Mesendoderm (in vitro differentiated cells): Measurements from ENCODE around the gene LAD1.

Experiments used
- DNase-seq: peaks from one replicate; pipeline ENCODE4 v3.0.0; 2013
- H2AK5ac ChIP-seq: 2 replicates; pipeline ENCODE4 v1.6.1; 2013; ENCODE audit warnings: low read length, inconsistent platforms
- H2BK120ac ChIP-seq: 2 replicates; pipeline ENCODE4 v1.6.1; 2013; ENCODE audit warnings: low read depth, mild to moderate bottlenecking, low read length, moderate library complexity, mixed read lengths
- H2BK15ac ChIP-seq: replicated peaks from 2 replicates; pipeline ENCODE4 v1.6.1; 2013; ENCODE audit warnings: low read depth, mild to moderate bottlenecking, moderate library complexity
- H2BK5ac ChIP-seq: 2 replicates; pipeline ENCODE4 v1.6.1; 2013; ENCODE audit warnings: low read length, inconsistent platforms
- H3K18ac ChIP-seq: 2 replicates; pipeline ENCODE4 v1.6.1; 2013; ENCODE audit warnings: mild to moderate bottlenecking, low read length, mixed read lengths
- H3K23ac ChIP-seq: one replicate; pipeline ENCODE4 v1.6.1; 2013; ENCODE audit warnings: low read length
- H3K27ac ChIP-seq: 2 replicates; pipeline ENCODE4 v1.5.1; 2013; ENCODE audit warnings: low read depth, mild to moderate bottlenecking, inconsistent platforms, low read length, moderate library complexity
- H3K27me3 ChIP-seq: 2 replicates; pipeline ENCODE4 v1.6.1; 2013; ENCODE audit warnings: low read length, control low read depth, mild to moderate bottlenecking, inconsistent platforms; ENCODE audit not compliant: insufficient read depth, poor library complexity
- H3K36me3 ChIP-seq: 2 replicates; pipeline ENCODE4 v1.6.1; 2013; ENCODE audit warnings: low read length, inconsistent platforms; ENCODE audit not compliant: control insufficient read depth, insufficient read depth
- H3K4ac ChIP-seq: one replicate; pipeline ENCODE4 v1.6.1; 2013; ENCODE audit warnings: low read depth, mild to moderate bottlenecking, low read length, moderate library complexity
- H3K4me1 ChIP-seq: 2 replicates; pipeline ENCODE4 v1.6.1; 2013; ENCODE audit warnings: low read depth, low read length, inconsistent platforms; ENCODE audit not compliant: control insufficient read depth
- H3K4me2 ChIP-seq: 2 replicates; pipeline ENCODE4 v1.6.1; 2013; ENCODE audit warnings: low read length
- H3K4me3 ChIP-seq: 2 replicates; pipeline ENCODE4 v1.5.1; 2013; ENCODE audit warnings: mild to moderate bottlenecking, low read length
- H3K56ac ChIP-seq: one replicate; pipeline ENCODE4 v1.6.1; 2013; ENCODE audit warnings: low read length
- H3K79me1 ChIP-seq: 2 replicates; pipeline ENCODE4 v1.6.1; 2013; ENCODE audit warnings: low read length, inconsistent platforms
- H3K79me2 ChIP-seq: 2 replicates; pipeline ENCODE4 v1.6.1; 2013; ENCODE audit warnings: mild to moderate bottlenecking, low read length; ENCODE audit not compliant: control insufficient read depth, insufficient read depth
- H3K9ac ChIP-seq: 2 replicates; pipeline ENCODE4 v1.6.1; 2013; ENCODE audit warnings: low read length, inconsistent platforms
- H4K5ac ChIP-seq: one replicate; pipeline ENCODE4 v1.6.1; 2013; ENCODE audit warnings: low read length
- H4K8ac ChIP-seq: one replicate; pipeline ENCODE4 v1.6.1; 2013; ENCODE audit warnings: low read depth, mild to moderate bottlenecking, control low read depth, low read length, moderate library complexity
- WGBS: extraction: QIAGEN DNeasy Blood & Tissue Kit; methylation state at CpG from one replicate; pipeline ENCODE4 v1.1.7; 2013; ENCODE audit warnings: low lambda C conversion rate, missing lambda C conversion rate; ENCODE audit not compliant: insufficient coverage; ENCODE audit errors: extremely low coverage; 5-methylcytosine and 5-hydroxymethylcytosine counted together

The LAD1 gene

DNA sequence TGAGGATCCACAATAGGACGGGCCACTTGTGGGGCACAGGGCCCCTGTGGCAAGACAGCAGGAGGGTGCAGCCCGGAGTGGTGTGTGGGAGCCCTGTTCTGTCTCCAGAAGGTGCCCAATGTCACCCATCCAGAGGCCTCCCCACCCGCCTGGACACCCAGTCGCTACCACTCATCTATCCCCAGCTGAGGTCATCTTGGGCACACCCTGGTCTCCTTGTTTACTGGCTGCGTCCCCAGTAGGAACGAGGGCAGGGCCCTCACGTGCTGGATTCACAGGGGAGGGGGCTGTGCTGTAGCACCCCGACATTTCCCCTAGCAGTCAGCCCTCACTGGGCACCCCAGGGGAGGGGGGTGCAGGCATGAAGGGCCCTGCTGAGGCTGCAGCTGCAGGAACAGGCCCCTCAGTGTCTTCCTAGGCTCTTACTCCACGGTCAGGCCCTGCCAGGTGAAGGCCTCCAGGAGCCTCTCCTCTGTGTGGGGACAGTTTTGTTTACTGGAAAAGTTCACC, 19.3 kb downstream of the LAD1 start:
- H3K4me2 ChIP-seq: no peak overlapping the region
- no peak overlapping the region for H3K18ac ChIP-seq
- H3K9ac ChIP-seq: no peak overlapping the region
- H3K27me3 ChIP-seq: no peaks in the 10 kb centered on the region
- H3K79me2 ChIP-seq: no peaks in the 10 kb centered on the region
- no peak overlapping the region for H2BK15ac ChIP-seq
- H2BK120ac ChIP-seq: no peak overlapping the region
- no peak overlapping the region for H4K8ac ChIP-seq
- H3K27ac ChIP-seq: no peak overlapping the region
- no CpG with 5 or more reads among the region's 9 CpGs for WGBS
- no peaks in the 10 kb centered on the region for H3K36me3 ChIP-seq
- no peaks in the 10 kb centered on the region for H3K79me1 ChIP-seq
- H3K4me1 ChIP-seq: peaks cover 14% of the 10 kb centered on the region
- no peak overlapping the region for H2BK5ac ChIP-seq
- H3K4me3 ChIP-seq: no peak overlapping the region
- no peak overlapping the region for H4K5ac ChIP-seq
- no peak overlapping the region for H3K4ac ChIP-seq
- no peak for DNase-seq
- no peak overlapping the region for H3K56ac ChIP-seq
- H3K23ac ChIP-seq: no peak overlapping the region
- H2AK5ac ChIP-seq: no peak overlapping the region

DNA sequence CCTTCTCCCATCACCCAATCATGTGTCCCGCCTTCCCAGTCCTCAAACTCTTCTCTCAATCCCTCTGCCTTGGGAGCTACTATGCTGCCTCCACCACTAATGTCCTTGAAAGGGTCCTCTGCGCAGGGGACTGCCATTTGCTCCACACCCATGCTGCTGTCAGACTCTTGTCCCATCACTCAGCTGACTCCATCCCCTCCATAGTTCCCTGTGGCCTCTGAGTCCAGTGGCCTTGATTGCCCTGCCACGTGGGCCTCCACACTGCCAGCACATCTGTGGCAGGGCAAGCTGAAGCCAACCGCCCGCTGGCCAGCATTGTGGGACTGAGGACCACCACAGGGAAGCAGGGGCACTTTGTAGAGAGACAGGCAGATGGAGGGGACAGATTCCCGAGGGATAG, 20.3 kb downstream of the LAD1 start:
- H3K27me3 ChIP-seq: no peaks in the 10 kb centered on the region
- no peak overlapping the region for H3K4ac ChIP-seq
- no peaks in the 10 kb centered on the region for H3K79me2 ChIP-seq
- H3K9ac ChIP-seq: no peak overlapping the region
- H2BK15ac ChIP-seq: no peak overlapping the region
- H2AK5ac ChIP-seq: no peak overlapping the region
- no peaks in the 10 kb centered on the region for H3K79me1 ChIP-seq
- H2BK5ac ChIP-seq: no peak overlapping the region
- no peak overlapping the region for H3K56ac ChIP-seq
- peaks cover 19% of the 10 kb centered on the region for H3K4me1 ChIP-seq
- no peak overlapping the region for H3K23ac ChIP-seq
- no CpG with 5 or more reads among the region's 6 CpGs for WGBS
- no peak overlapping the region for H3K4me2 ChIP-seq
- H4K5ac ChIP-seq: no peak overlapping the region
- no peak overlapping the region for H3K27ac ChIP-seq
- H3K18ac ChIP-seq: no peak overlapping the region
- no peak overlapping the region for H4K8ac ChIP-seq
- no peak overlapping the region for H3K4me3 ChIP-seq
- no peaks in the 10 kb centered on the region for H3K36me3 ChIP-seq
- H2BK120ac ChIP-seq: no peak overlapping the region
- no peak for DNase-seq

DNA sequence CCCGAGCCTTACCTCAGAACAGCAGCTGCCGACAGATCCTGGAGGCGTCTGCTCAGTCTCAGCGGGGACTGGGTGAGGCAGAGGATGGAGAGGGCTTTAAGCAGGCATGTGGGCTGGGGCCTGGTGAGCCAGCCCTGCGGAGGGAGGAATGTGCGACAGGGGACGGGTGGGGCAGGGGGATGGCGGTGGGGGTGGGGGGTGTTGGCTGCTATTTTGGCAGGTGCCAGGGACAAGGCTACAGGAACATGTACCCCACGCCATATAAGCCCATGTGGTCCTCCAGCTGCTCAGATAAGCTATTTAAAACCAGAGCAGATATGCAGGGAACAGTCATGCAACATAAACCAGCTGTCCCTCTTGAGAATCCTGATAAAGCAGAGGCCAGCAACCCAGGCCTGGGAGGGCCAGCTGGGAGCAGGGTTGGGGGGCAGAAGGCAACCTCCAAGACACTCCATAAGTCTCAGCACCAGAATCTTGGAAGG, 21.5 kb downstream of the LAD1 start, which contains the start of gene TNNT2:
TNNT2 (minus strand) TSS at position 70 of the 482 bp plus-strand sequence. CDS start 4,426 bp downstream, outside the sequence.
- no peak within 1 kb of the TSS for H3K4ac ChIP-seq
- H3K18ac ChIP-seq: no peak within 1 kb of the TSS
- H3K9ac ChIP-seq: no peak within 1 kb of the TSS
- no peak within 1 kb of the TSS for H3K4me3 ChIP-seq
- no peaks in the 10 kb centered on the region for H3K36me3 ChIP-seq
- H3K27ac ChIP-seq: peak within 1 kb of the TSS; percentile 80
- H2BK15ac ChIP-seq: no peak within 1 kb of the TSS
- H4K8ac ChIP-seq: no peak within 1 kb of the TSS
- H3K4me2 ChIP-seq: no peak within 1 kb of the TSS
- H3K56ac ChIP-seq: peak within 1 kb of the TSS; percentile 61
- H4K5ac ChIP-seq: no peak within 1 kb of the TSS
- peak; percentile 47 for DNase-seq
- H3K27me3 ChIP-seq: no peaks in the 10 kb centered on the region
- no peak within 1 kb of the TSS for H2BK120ac ChIP-seq
- peaks cover 19% of the 10 kb centered on the region for H3K4me1 ChIP-seq
- WGBS: no CpG with 5 or more reads among the region's 9 CpGs
- H2BK5ac ChIP-seq: no peak within 1 kb of the TSS
- no peaks in the 10 kb centered on the region for H3K79me2 ChIP-seq
- no peaks in the 10 kb centered on the region for H3K79me1 ChIP-seq
- H2AK5ac ChIP-seq: no peak within 1 kb of the TSS
- no peak within 1 kb of the TSS for H3K23ac ChIP-seq

DNA sequence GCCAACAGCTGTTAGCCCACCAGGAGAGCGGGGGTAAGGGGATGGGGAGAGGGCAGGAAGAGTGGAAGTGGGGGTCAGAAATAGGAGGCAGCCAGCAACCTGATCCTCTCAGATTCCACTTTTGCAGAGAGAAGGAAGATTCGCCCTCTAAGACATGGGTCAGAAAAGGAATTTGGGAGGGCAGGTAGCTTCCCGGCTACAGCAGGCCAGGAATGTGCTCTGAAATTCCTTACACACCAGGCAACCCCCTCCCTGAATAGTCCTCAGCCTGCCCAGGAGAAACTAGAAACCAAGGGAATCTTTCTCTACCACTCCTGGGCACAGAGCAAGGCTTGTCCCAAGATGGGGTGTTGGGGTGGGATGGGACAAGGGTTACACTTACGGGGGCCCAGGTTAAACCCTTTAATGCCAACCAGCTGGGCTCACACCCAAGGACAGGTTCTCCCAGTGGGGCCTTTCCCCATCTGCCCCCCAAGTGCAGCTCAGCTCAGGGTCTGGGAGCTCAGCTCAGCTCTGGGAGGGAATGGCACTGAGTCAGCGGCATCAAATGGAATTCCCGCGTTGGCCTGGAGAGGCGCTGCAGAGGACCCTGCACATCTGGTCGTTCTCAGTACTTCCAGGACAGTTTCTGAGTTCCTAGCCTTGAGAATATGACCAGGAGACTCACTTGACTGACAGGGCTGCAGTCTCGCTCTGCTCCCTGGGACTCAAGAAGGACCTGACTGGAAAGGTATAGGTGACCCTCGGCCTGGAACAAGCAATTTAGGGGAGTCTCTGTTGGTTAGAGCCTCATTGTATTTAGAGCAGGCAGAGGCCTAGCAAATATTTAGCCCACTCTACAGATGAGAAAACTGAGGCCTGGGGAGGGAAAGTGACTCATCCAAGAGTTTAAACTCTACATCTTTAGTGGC, 22.4 kb downstream of the LAD1 start:
- H3K4me2 ChIP-seq: no peak overlapping the region
- H4K5ac ChIP-seq: no peak overlapping the region
- H4K8ac ChIP-seq: no peak overlapping the region
- H2AK5ac ChIP-seq: no peak overlapping the region
- peak; percentile 97 for DNase-seq
- no peak overlapping the region for H3K23ac ChIP-seq
- no peak overlapping the region for H2BK15ac ChIP-seq
- H3K9ac ChIP-seq: no peak overlapping the region
- no peaks in the 10 kb centered on the region for H3K27me3 ChIP-seq
- no peak overlapping the region for H2BK120ac ChIP-seq
- no CpG with 5 or more reads among the region's 11 CpGs for WGBS
- no peak overlapping the region for H3K4ac ChIP-seq
- no peak overlapping the region for H2BK5ac ChIP-seq
- H3K4me3 ChIP-seq: no peak overlapping the region
- H3K27ac ChIP-seq: peak overlapping the region; percentile 80
- H3K56ac ChIP-seq: peak overlapping the region; percentile 71
- no peaks in the 10 kb centered on the region for H3K79me2 ChIP-seq
- H3K79me1 ChIP-seq: no peaks in the 10 kb centered on the region
- H3K18ac ChIP-seq: no peak overlapping the region
- H3K36me3 ChIP-seq: no peaks in the 10 kb centered on the region
- H3K4me1 ChIP-seq: peaks cover 19% of the 10 kb centered on the region

DNA sequence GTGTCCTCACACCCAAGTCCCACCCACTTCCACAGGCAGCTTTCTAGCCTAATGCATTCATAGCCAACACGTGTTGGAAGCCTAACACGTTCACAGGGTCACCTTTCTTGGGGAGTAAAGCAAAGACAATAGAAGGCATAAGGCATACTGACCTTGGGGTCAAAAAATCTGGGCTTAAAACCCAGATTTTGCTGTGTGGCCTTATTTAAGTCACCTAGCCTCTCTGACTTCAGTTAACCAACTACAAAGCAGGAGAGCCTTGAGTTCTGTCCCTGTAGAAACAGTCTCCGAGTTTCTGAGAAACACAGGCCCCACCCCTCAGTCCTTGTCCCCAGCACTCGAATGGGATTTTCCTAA, 23.0 kb downstream of the LAD1 start:
- peak overlapping the region; percentile 28 for H2AK5ac ChIP-seq
- peak overlapping the region; percentile 71 for H3K56ac ChIP-seq
- no peak overlapping the region for H3K4me3 ChIP-seq
- H3K36me3 ChIP-seq: no peaks in the 10 kb centered on the region
- H3K4me1 ChIP-seq: peaks cover 19% of the 10 kb centered on the region
- H3K79me2 ChIP-seq: no peaks in the 10 kb centered on the region
- no peak overlapping the region for H2BK120ac ChIP-seq
- H3K27me3 ChIP-seq: no peaks in the 10 kb centered on the region
- peak overlapping the region; percentile 18 for H3K18ac ChIP-seq
- no peak for DNase-seq
- peak overlapping the region; percentile 42 for H3K9ac ChIP-seq
- peak overlapping the region; percentile 89 for H3K23ac ChIP-seq
- peak overlapping the region; percentile 80 for H3K27ac ChIP-seq
- no peak overlapping the region for H2BK15ac ChIP-seq
- no peak overlapping the region for H4K8ac ChIP-seq
- WGBS: no CpG with 5 or more reads among the region's 4 CpGs
- H3K4me2 ChIP-seq: peak overlapping the region; percentile 12
- H3K4ac ChIP-seq: no peak overlapping the region
- H4K5ac ChIP-seq: no peak overlapping the region
- H2BK5ac ChIP-seq: peak overlapping the region; percentile 64
- H3K79me1 ChIP-seq: no peaks in the 10 kb centered on the region
